HEK293 (cell line): ENCODE results near the gene CMC4.

Experiments
- CTCF ChIA-PET: fragments of 350-600 bp; formaldehyde crosslinking; extraction: SDS; loops from one replicate; lab custom pipeline; 2021; ENCODE audit warnings: antibody characterized with exemption; lab: Yijun Ruan, JAX
- POLR2A ChIA-PET: fragments of 300-600 bp; formaldehyde crosslinking; extraction: SDS; loops from one replicate; lab custom pipeline; 2020; ENCODE audit warnings: antibody characterized with exemption, inconsistent platforms; lab: Yijun Ruan, JAX
- H3K27ac ChIP-seq: fragments of 200-500 bp; sonication (Bioruptor generic); 2 replicates; pipeline ENCODE4 v1.5.1; 2014; ENCODE audit warnings: low read depth, low read length, control low read depth, inconsistent platforms; ENCODE audit errors: extremely low read depth
- H3K36me3 ChIP-seq, 2 experiments: fragments of 200-500 bp in 1 of 2; sonication (Bioruptor generic) in 1 of 2; 1 replicate in 1 of 2; 2 replicates in 1 of 2; pipeline ENCODE4 v1.5.1; 2014 to 2017; ENCODE audit warnings: inconsistent platforms in 2 of 2, low read length in 2 of 2; ENCODE audit not compliant: control insufficient read depth in 2 of 2, insufficient read depth in 1 of 2
- H3K4me1 ChIP-seq: fragments of 200-500 bp; sonication (Bioruptor generic); 2 replicates; pipeline ENCODE4 v1.5.1; 2014; ENCODE audit warnings: mild to moderate bottlenecking, low read length, inconsistent platforms; ENCODE audit not compliant: control insufficient read depth, insufficient read depth
- H3K4me3 ChIP-seq: 2 replicates; pipeline ENCODE4 v1.5.1; 2011; ENCODE audit warnings: low read depth, mild to moderate bottlenecking, control low read depth, low read length, moderate library complexity
- H3K9me3 ChIP-seq: fragments of 200-500 bp; sonication (Bioruptor generic); 2 replicates; pipeline ENCODE4 v1.5.1; 2014; ENCODE audit warnings: low read depth, low read length, inconsistent platforms; ENCODE audit not compliant: control insufficient read depth, insufficient read depth
- FEZF1 ChIP-seq: fragments of 450-650 bp; formaldehyde crosslinking; IDR thresholded peaks from 2 replicates; pipeline ENCODE4 v1.5.1; 2016; ENCODE audit warnings: missing biosample characterization, missing genetic modification characterization
- HOXA7 ChIP-seq: sonication (generic); formaldehyde crosslinking; IDR thresholded peaks from 2 replicates; pipeline ENCODE4 v1.8.1; 2022; ENCODE audit warnings: missing genetic modification reagents, borderline replicate concordance
- KLF8 ChIP-seq: fragments of 450-650 bp; formaldehyde crosslinking; IDR thresholded peaks from 2 replicates; pipeline ENCODE4 v1.5.1; 2016; ENCODE audit warnings: missing biosample characterization, missing genetic modification characterization
- SCRT1 ChIP-seq: fragments of 450-650 bp; formaldehyde crosslinking; IDR thresholded peaks from 2 replicates; pipeline ENCODE4 v1.5.1; 2016; ENCODE audit warnings: missing biosample characterization, missing genetic modification characterization, borderline replicate concordance
- SCRT2 ChIP-seq: fragments of 450-650 bp; formaldehyde crosslinking; IDR thresholded peaks from 2 replicates; pipeline ENCODE4 v1.5.1; 2016; ENCODE audit warnings: missing biosample characterization, missing genetic modification characterization
- SETDB1 ChIP-seq: IDR thresholded peaks from one replicate; pipeline ENCODE4 v1.6.1; 2017; ENCODE audit warnings: mild to moderate bottlenecking, low read length, moderate library complexity, mixed read lengths; ENCODE audit not compliant: insufficient read length
- SP7 ChIP-seq: fragments of 450-650 bp; formaldehyde crosslinking; IDR thresholded peaks from 2 replicates; pipeline ENCODE4 v1.5.1; 2016; ENCODE audit warnings: missing biosample characterization, missing genetic modification characterization
- ZBTB48 ChIP-seq: fragments of 450-650 bp; formaldehyde crosslinking; IDR thresholded peaks from 2 replicates; pipeline ENCODE4 v1.5.1; 2016; ENCODE audit warnings: missing biosample characterization, missing genetic modification characterization
- ZFP37 ChIP-seq: fragments of 450-650 bp; formaldehyde crosslinking; IDR thresholded peaks from 2 replicates; pipeline ENCODE4 v1.5.1; 2016; ENCODE audit warnings: missing biosample characterization, missing genetic modification characterization
- ZNF10 ChIP-seq: fragments of 450-650 bp; formaldehyde crosslinking; IDR thresholded peaks from 2 replicates; pipeline ENCODE4 v1.5.1; 2017; ENCODE audit warnings: missing biosample characterization, missing genetic modification characterization
- ZNF239 ChIP-seq: fragments of 450-650 bp; formaldehyde crosslinking; IDR thresholded peaks from 2 replicates; pipeline ENCODE4 v1.5.1; 2016; ENCODE audit warnings: missing biosample characterization, missing genetic modification characterization
- ZNF311 ChIP-seq: fragments of 450-650 bp; formaldehyde crosslinking; IDR thresholded peaks from 2 replicates; pipeline ENCODE4 v1.5.1; 2017; ENCODE audit warnings: missing biosample characterization, missing genetic modification characterization, borderline replicate concordance
- ZNF501 ChIP-seq: fragments of 450-650 bp; formaldehyde crosslinking; IDR thresholded peaks from 2 replicates; pipeline ENCODE4 v1.5.1; 2016; ENCODE audit warnings: missing biosample characterization, missing genetic modification characterization
- ZNF521 ChIP-seq: fragments of 450-650 bp; formaldehyde crosslinking; IDR thresholded peaks from 2 replicates; pipeline ENCODE4 v1.5.1; 2017; ENCODE audit warnings: missing biosample characterization, mild to moderate bottlenecking, missing genetic modification characterization
- ZNF561 ChIP-seq: fragments of 450-650 bp; IDR thresholded peaks from 2 replicates; pipeline ENCODE4 v1.5.1; 2018; ENCODE audit warnings: missing biosample characterization, missing genetic modification characterization, borderline replicate concordance
- ZNF596 ChIP-seq: fragments of 450-650 bp; IDR thresholded peaks from 2 replicates; pipeline ENCODE4 v1.5.0; 2018; ENCODE audit warnings: missing biosample characterization, mild to moderate bottlenecking, missing genetic modification characterization, moderate library complexity
- ZNF677 ChIP-seq: fragments of 450-650 bp; IDR thresholded peaks from 2 replicates; pipeline ENCODE4 v1.5.0; 2018; ENCODE audit warnings: missing biosample characterization, mild to moderate bottlenecking, missing genetic modification characterization, moderate library complexity
- ZSCAN16 ChIP-seq: fragments of 450-650 bp; formaldehyde crosslinking; IDR thresholded peaks from 2 replicates; pipeline ENCODE4 v1.5.1; 2016; ENCODE audit warnings: missing biosample characterization, missing genetic modification characterization
- TF ChIP-seq, protein P1 (sequence below): fragments of 450-650 bp; formaldehyde crosslinking; IDR thresholded peaks from 2 replicates; pipeline ENCODE4 v1.5.1; 2016; ENCODE audit warnings: missing biosample characterization, missing genetic modification characterization
- TF ChIP-seq, protein P2 (sequence below): fragments of 450-650 bp; formaldehyde crosslinking; IDR thresholded peaks from 2 replicates; pipeline ENCODE4; 2016; ENCODE audit warnings: missing biosample characterization, missing genetic modification characterization
- TF ChIP-seq, protein P3 (sequence below): IDR thresholded peaks from 2 replicates; pipeline ENCODE4 v1.6.1; 2011; ENCODE audit warnings: mild to moderate bottlenecking, low read depth, low read length, borderline replicate concordance
- TF ChIP-seq, protein P4 (sequence below): fragments of 450-650 bp; formaldehyde crosslinking; IDR thresholded peaks from 2 replicates; pipeline ENCODE4 v1.5.1; 2016; ENCODE audit warnings: missing biosample characterization, missing genetic modification characterization

CMC4 gene

DNA sequence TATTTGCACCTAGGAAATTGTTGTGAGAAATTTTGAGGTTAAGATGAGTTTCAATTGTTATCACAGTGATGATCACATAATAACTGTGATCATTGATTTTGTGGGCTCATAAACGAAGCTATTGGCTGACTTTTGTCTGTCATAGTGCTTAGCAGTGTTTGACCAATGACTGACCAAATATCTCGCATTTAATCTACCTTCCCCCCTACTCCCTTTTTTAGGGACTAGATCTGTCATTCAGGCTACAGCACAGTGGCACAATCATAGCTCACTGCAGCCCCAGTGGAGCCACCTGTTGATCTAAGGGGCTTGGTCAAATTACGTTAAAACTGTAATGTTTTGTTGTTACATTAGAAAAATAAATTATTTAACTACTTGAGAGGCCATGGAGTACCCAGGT lies 42.8 kb downstream of the CMC4 start:
- Histone ChIP-seq H3K27ac (no peak overlapping the region; the same call in 1 of the 2 replicates), H3K9me3 (no peaks in the 10 kb centered on the region), H3K36me3 (no peaks in the 10 kb centered on the region; a peak in 1 of 3 replicates), H3K4me1 (peaks cover 2% of the 10 kb centered on the region; the same call in 1 of the 2 replicates), H3K4me3 (peak overlapping the region; percentile 72)
- TF ChIP-seq SCRT1 (tag by site-specific recombination): peak; percentile 91
- TF ChIP-seq ZBTB48 (tag by site-specific recombination): no peak
- TF ChIP-seq SCRT2: peak; percentile 96
- no peak for TF ChIP-seq ZNF239
- POLR2A ChIA-PET: no interaction called here
- CTCF ChIA-PET: interaction anchor here (1.7 to 2.5 kb wide), 2 partner anchors 20 to 29 kb away, joined by 4 to 6 read pairs; no protein-coding TSS in a partner anchor

DNA sequence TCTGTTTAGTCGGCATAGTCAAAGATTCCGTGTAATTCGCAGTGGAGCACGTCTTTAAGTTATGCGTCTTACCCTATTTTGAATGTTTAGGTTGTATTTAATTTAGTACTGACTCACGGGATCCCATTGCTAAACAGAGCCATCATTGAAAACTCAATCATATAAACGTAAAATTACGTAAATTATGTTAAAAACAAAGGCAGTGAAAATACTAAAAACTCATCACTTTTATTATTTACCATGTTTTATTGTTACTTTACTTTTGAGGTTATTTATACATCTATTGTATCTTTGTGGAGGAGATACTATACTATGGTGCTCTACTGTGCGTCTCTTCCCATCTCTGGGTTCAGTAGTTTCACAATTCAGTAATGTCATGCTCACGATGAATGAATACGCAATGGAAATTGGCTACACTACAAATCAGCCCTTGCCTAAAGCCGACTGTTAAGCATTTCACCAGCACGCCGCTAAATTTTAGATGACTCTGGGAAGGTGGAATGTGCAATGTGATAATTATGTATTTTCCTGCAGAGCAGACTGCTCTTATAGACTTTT lies 43.3 kb downstream of the CMC4 start:
- ChIA-PET POLR2A (interaction anchor here (0.7 to 1.4 kb wide), 6 partner anchors 9 to 48 kb away, joined by 3 to 5 read pairs (median 4); partner anchors contain the start of gene BRCC3), CTCF (interaction anchor here (0.6 to 2.5 kb wide), 3 partner anchors 21 to 30 kb away, joined by 4 to 6 read pairs (median 4); no protein-coding TSS in a partner anchor)
- H3K9me3 ChIP-seq: no peaks in the 10 kb centered on the region
- H3K4me3 ChIP-seq: peak overlapping the region; percentile 72
- peak overlapping the region; percentile 99 for H3K27ac ChIP-seq
- peaks cover 2% of the 10 kb centered on the region; the same call in 1 of the 2 replicates for H3K4me1 ChIP-seq
- no peak for TF ChIP-seq HOXA7 (CRISPR knock-in tag)
- TF ChIP-seq ZNF311 (tag by site-specific recombination): no peak
- 0 out of 2 replicates have a peak, but pooled peaks have one; percentile 3 for TF ChIP-seq ZNF501 (tag by site-specific recombination)
- TF ChIP-seq ZFP37 (tag by site-specific recombination): no peak
- TF ChIP-seq ZNF10 (tag by site-specific recombination): no peak
- TF ChIP-seq ZNF561 (tag by site-specific recombination): no peak
- 0 out of 2 replicates have a peak, but pooled peaks have one; percentile 72 for TF ChIP-seq FEZF1
- no peak for TF ChIP-seq ZSCAN16 (tag by site-specific recombination)
- TF ChIP-seq, protein P1, sequence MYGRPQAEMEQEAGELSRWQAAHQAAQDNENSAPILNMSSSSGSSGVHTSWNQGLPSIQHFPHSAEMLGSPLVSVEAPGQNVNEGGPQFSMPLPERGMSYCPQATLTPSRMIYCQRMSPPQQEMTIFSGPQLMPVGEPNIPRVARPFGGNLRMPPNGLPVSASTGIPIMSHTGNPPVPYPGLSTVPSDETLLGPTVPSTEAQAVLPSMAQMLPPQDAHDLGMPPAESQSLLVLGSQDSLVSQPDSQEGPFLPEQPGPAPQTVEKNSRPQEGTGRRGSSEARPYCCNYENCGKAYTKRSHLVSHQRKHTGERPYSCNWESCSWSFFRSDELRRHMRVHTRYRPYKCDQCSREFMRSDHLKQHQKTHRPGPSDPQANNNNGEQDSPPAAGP (tag by site-specific recombination): no peak
- TF ChIP-seq, protein P2, sequence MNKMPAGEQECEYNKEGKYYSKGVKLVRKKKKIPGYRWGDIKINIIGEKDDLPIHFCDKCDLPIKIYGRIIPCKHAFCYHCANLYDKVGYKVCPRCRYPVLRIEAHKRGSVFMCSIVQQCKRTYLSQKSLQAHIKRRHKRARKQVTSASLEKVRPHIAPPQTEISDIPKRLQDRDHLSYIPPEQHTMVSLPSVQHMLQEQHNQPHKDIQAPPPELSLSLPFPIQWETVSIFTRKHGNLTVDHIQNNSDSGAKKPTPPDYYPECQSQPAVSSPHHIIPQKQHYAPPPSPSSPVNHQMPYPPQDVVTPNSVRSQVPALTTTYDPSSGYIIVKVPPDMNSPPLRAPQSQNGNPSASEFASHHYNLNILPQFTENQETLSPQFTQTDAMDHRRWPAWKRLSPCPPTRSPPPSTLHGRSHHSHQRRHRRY (tag by site-specific recombination): no peak
- no peak for TF ChIP-seq SCRT1 (tag by site-specific recombination)
- no peak for TF ChIP-seq ZNF596 (tag by site-specific recombination)
- TF ChIP-seq SP7: peak; percentile 1
- no peak for TF ChIP-seq KLF8
- TF ChIP-seq ZNF521: no peak
- TF ChIP-seq ZNF677: no peak
- TF ChIP-seq, protein P3, sequence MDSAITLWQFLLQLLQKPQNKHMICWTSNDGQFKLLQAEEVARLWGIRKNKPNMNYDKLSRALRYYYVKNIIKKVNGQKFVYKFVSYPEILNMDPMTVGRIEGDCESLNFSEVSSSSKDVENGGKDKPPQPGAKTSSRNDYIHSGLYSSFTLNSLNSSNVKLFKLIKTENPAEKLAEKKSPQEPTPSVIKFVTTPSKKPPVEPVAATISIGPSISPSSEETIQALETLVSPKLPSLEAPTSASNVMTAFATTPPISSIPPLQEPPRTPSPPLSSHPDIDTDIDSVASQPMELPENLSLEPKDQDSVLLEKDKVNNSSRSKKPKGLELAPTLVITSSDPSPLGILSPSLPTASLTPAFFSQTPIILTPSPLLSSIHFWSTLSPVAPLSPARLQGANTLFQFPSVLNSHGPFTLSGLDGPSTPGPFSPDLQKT: no peak
- TF ChIP-seq SETDB1: no peak
- TF ChIP-seq, protein P4, sequence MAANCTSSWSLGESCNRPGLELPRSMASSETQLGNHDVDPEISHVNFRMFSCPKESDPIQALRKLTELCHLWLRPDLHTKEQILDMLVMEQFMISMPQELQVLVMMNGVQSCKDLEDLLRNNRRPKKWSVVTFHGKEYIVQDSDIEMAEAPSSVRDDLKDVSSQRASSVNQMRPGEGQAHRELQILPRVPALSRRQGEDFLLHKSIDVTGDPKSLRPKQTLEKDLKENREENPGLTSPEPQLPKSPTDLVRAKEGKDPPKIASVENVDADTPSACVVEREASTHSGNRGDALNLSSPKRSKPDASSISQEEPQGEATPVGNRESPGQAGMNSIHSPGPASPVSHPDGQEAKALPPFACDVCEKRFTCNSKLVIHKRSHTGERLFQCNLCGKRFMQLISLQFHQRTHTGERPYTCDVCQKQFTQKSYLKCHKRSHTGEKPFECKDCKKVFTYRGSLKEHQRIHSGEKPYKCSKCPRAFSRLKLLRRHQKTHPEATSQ (tag by site-specific recombination): no peak
- H3K36me3 ChIP-seq: no peaks in the 10 kb centered on the region; a peak in 1 of 3 replicates
